ENCODE data around the gene NAALAD2. TPM values are rescaled to one million over a fixed set of nuclear protein-coding genes. Genes with fewer than 3 reads are reported as not detected.
"Not testable (repeated sequence)": the region's sequence is repeated elsewhere in the genome, so short reads cannot be mapped to it uniquely, and the experiment has no call there.

Gene NAALAD2
- total RNA-seq, 1 experiment from 2014 or later: 0.29 TPM

DNA sequence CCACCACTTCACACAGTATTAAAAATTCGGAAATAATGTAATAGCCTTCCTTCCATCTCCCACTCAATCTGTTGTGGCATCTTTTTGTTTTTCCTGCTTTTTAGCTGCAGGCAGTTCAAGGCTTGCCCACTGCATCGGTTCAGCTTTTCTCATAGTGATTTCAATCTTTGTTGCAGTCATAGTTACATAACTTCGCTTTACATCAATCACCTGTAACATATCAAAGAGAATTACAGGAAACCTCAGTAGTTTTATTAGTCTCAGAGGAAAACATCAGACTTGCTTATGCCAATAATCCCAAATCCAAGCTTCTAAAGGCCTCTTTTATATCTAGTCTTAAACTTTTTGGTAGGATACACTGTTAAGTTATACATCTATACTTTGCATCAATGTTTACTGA lies 67.9 kb downstream of the NAALAD2 start:
- CTCF ChIA-PET: no interaction called here
- H4K20me1 ChIP-seq (ENCODE audit: low read length): peaks cover 15% of the 10 kb centered on the region; the same call in 1 of the 2 replicates
- intact Hi-C loops (cut with micrococcal nuclease): no loop called here
- H2AFZ ChIP-seq (ENCODE audit: low read length): no peak overlapping the region
- BruUV-seq (replicated peaks): no TSS peak
- H3F3A ChIP-seq (ENCODE audit: low read length, unreplicated experiment): peaks cover 12% of the 10 kb centered on the region
- POLR2A ChIA-PET (ENCODE audit: unreplicated experiment): no interaction called here
- H3K27me3 ChIP-seq (ENCODE audit: low read length): no peaks in the 10 kb centered on the region
- H3K4me1 ChIP-seq (ENCODE audit: insufficient read depth, low read length): no peaks in the 10 kb centered on the region
- H3K9me3 ChIP-seq (ENCODE audit: low read length): no peaks in the 10 kb centered on the region
- no peak overlapping the region for H3K4me3 ChIP-seq (ENCODE audit: low read length)
- no peaks in the 10 kb centered on the region for H3K9me2 ChIP-seq (replicated peaks; ENCODE audit: low read length)
- TF ChIP-seq EZH2 (IDR thresholded peaks at IDR 0.05; ENCODE audit: low read length, unreplicated experiment) (no peak), EZH2phosphoT487 (IDR thresholded peaks at IDR 0.05; ENCODE audit: borderline replicate concordance, low read length) (no peak)
- TF ChIP-seq, protein P1, sequence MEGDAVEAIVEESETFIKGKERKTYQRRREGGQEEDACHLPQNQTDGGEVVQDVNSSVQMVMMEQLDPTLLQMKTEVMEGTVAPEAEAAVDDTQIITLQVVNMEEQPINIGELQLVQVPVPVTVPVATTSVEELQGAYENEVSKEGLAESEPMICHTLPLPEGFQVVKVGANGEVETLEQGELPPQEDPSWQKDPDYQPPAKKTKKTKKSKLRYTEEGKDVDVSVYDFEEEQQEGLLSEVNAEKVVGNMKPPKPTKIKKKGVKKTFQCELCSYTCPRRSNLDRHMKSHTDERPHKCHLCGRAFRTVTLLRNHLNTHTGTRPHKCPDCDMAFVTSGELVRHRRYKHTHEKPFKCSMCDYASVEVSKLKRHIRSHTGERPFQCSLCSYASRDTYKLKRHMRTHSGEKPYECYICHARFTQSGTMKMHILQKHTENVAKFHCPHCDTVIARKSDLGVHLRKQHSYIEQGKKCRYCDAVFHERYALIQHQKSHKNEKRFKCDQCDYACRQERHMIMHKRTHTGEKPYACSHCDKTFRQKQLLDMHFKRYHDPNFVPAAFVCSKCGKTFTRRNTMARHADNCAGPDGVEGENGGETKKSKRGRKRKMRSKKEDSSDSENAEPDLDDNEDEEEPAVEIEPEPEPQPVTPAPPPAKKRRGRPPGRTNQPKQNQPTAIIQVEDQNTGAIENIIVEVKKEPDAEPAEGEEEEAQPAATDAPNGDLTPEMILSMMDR (conservative IDR thresholded peaks at IDR 0.05; ENCODE audit: low read depth, low read length): no peak
- no peak for ATAC-seq
- H3K36me3 ChIP-seq (ENCODE audit: low read depth, low read length): peaks cover 64% of the 10 kb centered on the region
- H3K27ac ChIP-seq (ENCODE audit: low read length): no peak overlapping the region
- no peak overlapping the region for H3K9ac ChIP-seq (ENCODE audit: low read length)
- no peak overlapping the region for H3K4me2 ChIP-seq (ENCODE audit: low read length)
- no peak for DNase-seq
- no peaks in the 10 kb centered on the region for H3K79me2 ChIP-seq (ENCODE audit: low read length)

DNA sequence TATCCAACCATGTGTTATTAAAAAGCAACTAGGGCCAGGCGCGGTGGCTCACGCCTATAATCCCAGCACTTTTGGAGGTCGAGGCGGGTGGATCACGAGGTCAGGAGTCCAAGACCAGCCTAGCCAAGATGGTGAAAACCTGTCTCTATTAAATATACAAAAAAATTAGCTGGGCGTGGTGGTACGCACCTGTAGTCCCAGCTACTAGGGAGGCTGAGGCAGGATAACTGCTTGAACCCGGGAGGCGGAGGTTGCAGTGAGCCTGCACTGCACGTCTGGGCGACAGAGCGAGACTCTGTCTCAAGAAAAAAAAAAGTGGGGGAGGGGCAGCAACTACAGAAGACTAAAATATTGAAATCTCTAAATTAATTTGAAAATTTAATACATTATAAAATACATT lies 69.9 kb downstream of the NAALAD2 start:
- Histone ChIP-seq H3K36me3 (ENCODE audit: low read depth, low read length) (peaks cover 66% of the 10 kb centered on the region), H3K79me2 (ENCODE audit: low read length) (no peaks in the 10 kb centered on the region), H3K9me2 (replicated peaks; ENCODE audit: low read length) (no peaks in the 10 kb centered on the region), H4K20me1 (ENCODE audit: low read length) (peaks cover 15% of the 10 kb centered on the region; the same call in 1 of the 2 replicates), H3K9me3 (ENCODE audit: low read length) (no peaks in the 10 kb centered on the region), H3K9ac (ENCODE audit: low read length) (no peak overlapping the region), H3F3A (ENCODE audit: low read length, unreplicated experiment) (peaks cover 18% of the 10 kb centered on the region), H3K27ac (ENCODE audit: low read length) (no peak overlapping the region), H3K27me3 (ENCODE audit: low read length) (no peaks in the 10 kb centered on the region), H3K4me3 (ENCODE audit: low read length) (no peak overlapping the region), H3K4me1 (ENCODE audit: insufficient read depth, low read length) (no peaks in the 10 kb centered on the region), H2AFZ (ENCODE audit: low read length) (no peak overlapping the region), H3K4me2 (ENCODE audit: low read length) (no peak overlapping the region)
- BruUV-seq (replicated peaks): no TSS peak
- intact Hi-C loops (cut with micrococcal nuclease): loop anchor here (2.0 kb wide), 2 partner anchors 18 to 44 kb away; partner anchors contain the start of gene CHORDC1
- CTCF ChIA-PET: no interaction called here
- DNase-seq: no peak
- no peak for ATAC-seq
- no peak for TF ChIP-seq EZH2 (IDR thresholded peaks at IDR 0.05; ENCODE audit: low read length, unreplicated experiment)
- TF ChIP-seq EZH2phosphoT487 (IDR thresholded peaks at IDR 0.05; ENCODE audit: borderline replicate concordance, low read length): no peak
- TF ChIP-seq, protein P1 (conservative IDR thresholded peaks at IDR 0.05; ENCODE audit: low read depth, low read length): no peak
- POLR2A ChIA-PET (ENCODE audit: unreplicated experiment): no interaction called here

DNA sequence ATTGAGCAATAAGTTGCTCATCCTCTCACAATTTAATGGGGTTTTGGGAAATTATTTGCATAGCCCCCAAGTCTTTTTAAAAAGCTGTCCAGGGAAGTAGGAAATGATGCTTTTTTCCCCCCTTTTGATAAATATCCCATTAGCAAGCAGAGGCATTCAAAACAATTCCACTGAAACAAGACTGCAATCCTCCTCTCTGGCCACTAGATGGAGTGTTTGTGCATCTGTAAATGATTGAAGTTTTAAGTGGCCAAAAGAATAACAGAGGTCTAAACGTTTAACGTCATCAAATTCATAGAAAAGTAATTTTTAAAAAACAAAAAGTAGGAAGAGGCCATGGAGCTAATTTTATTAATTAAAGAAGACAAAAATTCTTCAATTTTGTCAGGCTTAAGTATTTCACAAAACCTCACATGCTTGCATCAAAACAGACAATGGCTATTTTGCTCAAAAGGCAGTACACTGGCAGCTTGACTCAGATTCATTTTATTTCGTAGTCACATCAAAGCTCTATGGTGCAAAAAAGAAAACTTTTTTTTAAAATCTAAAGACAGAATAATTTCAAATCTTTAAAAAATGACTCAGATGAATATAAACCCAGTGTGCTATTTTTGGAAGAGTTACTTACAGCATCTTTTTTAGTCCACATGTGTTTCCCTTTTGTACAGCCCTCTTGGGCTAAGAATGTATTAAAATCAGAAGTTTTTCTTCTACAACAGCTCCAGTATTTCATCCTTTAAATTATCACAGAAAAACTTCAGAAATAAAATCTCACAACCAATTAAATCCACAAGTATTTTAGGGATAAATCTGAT lies 70.6 kb downstream of the NAALAD2 start:
- H3K4me1 ChIP-seq (ENCODE audit: insufficient read depth, low read length): no peaks in the 10 kb centered on the region
- H3K4me3 ChIP-seq (ENCODE audit: low read length): no peak overlapping the region
- H4K20me1 ChIP-seq (ENCODE audit: low read length): peaks cover 15% of the 10 kb centered on the region; the same call in 1 of the 2 replicates
- POLR2A ChIA-PET (ENCODE audit: unreplicated experiment): no interaction called here
- no peak overlapping the region for H3K9ac ChIP-seq (ENCODE audit: low read length)
- peaks cover 18% of the 10 kb centered on the region for H3F3A ChIP-seq (ENCODE audit: low read length, unreplicated experiment)
- peak; percentile 59 for ATAC-seq
- no TSS peak for BruUV-seq (replicated peaks)
- H3K36me3 ChIP-seq (ENCODE audit: low read depth, low read length): peaks cover 73% of the 10 kb centered on the region
- H3K4me2 ChIP-seq (ENCODE audit: low read length): no peak overlapping the region
- H2AFZ ChIP-seq (ENCODE audit: low read length): no peak overlapping the region
- no peaks in the 10 kb centered on the region for H3K9me3 ChIP-seq (ENCODE audit: low read length)
- H3K27me3 ChIP-seq (ENCODE audit: low read length): no peaks in the 10 kb centered on the region
- H3K27ac ChIP-seq (ENCODE audit: low read length): no peak overlapping the region
- CTCF ChIA-PET: no interaction called here
- intact Hi-C loops (cut with micrococcal nuclease): loop anchor here (2.0 kb wide), 2 partner anchors 18 to 44 kb away; partner anchors contain the start of gene CHORDC1
- TF ChIP-seq, protein P1 (conservative IDR thresholded peaks at IDR 0.05; ENCODE audit: low read depth, low read length): peak; percentile 94
- TF ChIP-seq EZH2phosphoT487 (IDR thresholded peaks at IDR 0.05; ENCODE audit: borderline replicate concordance, low read length) (no peak), EZH2 (IDR thresholded peaks at IDR 0.05; ENCODE audit: low read length, unreplicated experiment) (no peak)
- no peaks in the 10 kb centered on the region for H3K9me2 ChIP-seq (replicated peaks; ENCODE audit: low read length)
- H3K79me2 ChIP-seq (ENCODE audit: low read length): no peaks in the 10 kb centered on the region
- peak; percentile 75 for DNase-seq

DNA sequence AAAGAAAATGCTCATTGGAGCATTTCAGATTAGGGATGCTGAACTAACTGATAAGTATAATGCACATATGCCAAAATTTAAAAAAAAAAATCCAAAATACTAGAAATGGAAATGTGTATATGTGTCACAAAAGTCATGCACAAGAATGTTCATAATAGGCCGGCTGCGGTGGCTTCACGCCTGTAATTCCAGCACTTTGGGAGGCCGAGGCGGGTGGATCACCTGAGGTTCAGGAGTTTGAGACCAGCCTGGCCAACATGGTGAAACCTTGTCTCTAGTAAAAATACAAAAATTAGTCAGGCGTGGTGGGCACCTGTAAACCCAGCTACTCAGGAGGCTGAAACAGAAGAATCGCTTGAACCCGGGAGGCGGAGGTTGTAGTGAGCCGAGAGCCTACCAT lies 73.5 kb downstream of the NAALAD2 start:
- H3K4me3 ChIP-seq (ENCODE audit: low read length); POLR2A ChIA-PET (ENCODE audit: unreplicated experiment); H3K27me3 ChIP-seq (ENCODE audit: low read length); CTCF ChIA-PET; intact Hi-C loops (cut with micrococcal nuclease); ATAC-seq; BruUV-seq (replicated peaks); H3K9me2 ChIP-seq (replicated peaks; ENCODE audit: low read length); H3K4me1 ChIP-seq (ENCODE audit: insufficient read depth, low read length); H3K9me3 ChIP-seq (ENCODE audit: low read length); H2AFZ ChIP-seq (ENCODE audit: low read length); H3K27ac ChIP-seq (ENCODE audit: low read length); H3K4me2 ChIP-seq (ENCODE audit: low read length); H3K9ac ChIP-seq (ENCODE audit: low read length); H3K79me2 ChIP-seq (ENCODE audit: low read length); DNase-seq: not testable (repeated sequence)
- H4K20me1 ChIP-seq (ENCODE audit: low read length): peaks cover 15% of the 10 kb centered on the region; the same call in 1 of the 2 replicates
- H3K36me3 ChIP-seq (ENCODE audit: low read depth, low read length): peaks cover 84% of the 10 kb centered on the region
- H3F3A ChIP-seq (ENCODE audit: low read length, unreplicated experiment): peaks cover 18% of the 10 kb centered on the region

All from PC-3 (cell line).